H1 (cell line): Measurements from ENCODE around the gene TLL2.

Experiments
- CHD7 ChIP-seq: fragments of 300-600 bp; sonication (generic); IDR thresholded peaks from 2 replicates; pipeline ENCODE4 v1.7.1; 2012; ENCODE audit warnings: low read length, moderate library complexity, mild to moderate bottlenecking, inconsistent platforms; ENCODE audit not compliant: insufficient replicate concordance
- CTCF ChIP-seq, 3 experiments: IDR thresholded peaks; 1 replicate in 2 of 3; 2 replicates in 1 of 3; pipeline versions ENCODE4 v1.5.1 to v1.6.1; 2011; ENCODE audit warnings: low read length in 3 of 3, mild to moderate bottlenecking in 3 of 3, inconsistent platforms in 2 of 3, low read depth in 1 of 3, moderate library complexity in 1 of 3; ENCODE audit not compliant: insufficient read depth in 1 of 3; ENCODE audit errors: control extremely low read depth in 1 of 3
- EZH2 ChIP-seq: fragments of 200-600 bp; sonication (generic); IDR thresholded peaks from 2 replicates; pipeline ENCODE4 v1.7.1; 2012; ENCODE audit warnings: low read depth, mild to moderate bottlenecking, moderate library complexity, low read length, inconsistent platforms; ENCODE audit not compliant: severe bottlenecking
- JUN ChIP-seq: IDR thresholded peaks from 2 replicates; pipeline ENCODE4 v1.6.1; 2011; ENCODE audit warnings: low read depth, mild to moderate bottlenecking, improper control_type of control experiment, low read length
- JUND ChIP-seq: IDR thresholded peaks from 2 replicates; pipeline ENCODE4 v1.6.1; 2011; ENCODE audit warnings: mild to moderate bottlenecking, improper control_type of control experiment, low read length
- MAX ChIP-seq: IDR thresholded peaks from 2 replicates; pipeline ENCODE4 v1.6.1; 2012; ENCODE audit warnings: inconsistent platforms
- POLR2A ChIP-seq, 2 experiments: IDR thresholded peaks; 1 replicate in 1 of 2; 2 replicates in 1 of 2; pipeline ENCODE4 v1.6.1; 2011; ENCODE audit warnings: low read depth in 2 of 2, low read length in 2 of 2, mild to moderate bottlenecking in 2 of 2; ENCODE audit errors: control extremely low read depth in 1 of 2
- POLR2AphosphoS5 ChIP-seq: IDR thresholded peaks from 2 replicates; pipeline ENCODE4 v1.6.1; 2011; ENCODE audit warnings: low read depth, low read length
- RNF2 ChIP-seq: fragments of 200-900, 300-1000 bp; sonication (generic); IDR thresholded peaks from 2 replicates; pipeline ENCODE4 v1.7.1; 2016; ENCODE audit warnings: borderline replicate concordance, low read depth, mild to moderate bottlenecking, antibody characterized with exemption, low read length; ENCODE audit not compliant: poor library complexity, severe bottlenecking; ENCODE audit errors: missing control alignments
- TAF1 ChIP-seq: IDR thresholded peaks from 2 replicates; pipeline ENCODE4 v1.6.1; 2011; ENCODE audit warnings: mild to moderate bottlenecking, low read depth, low read length
- TBP ChIP-seq: IDR thresholded peaks from 2 replicates; pipeline ENCODE4 v1.6.1; 2011; ENCODE audit warnings: low read depth, low read length, improper control_type of control experiment

GRCh38 chr10:96387601-96388000, 126.1 kb downstream of the TLL2 start:
- TF ChIP-seq TAF1 (no peak), CTCF (IDR thresholded peaks at IDR 0.05; ENCODE audit: control extremely low read depth in 1 of 3, insufficient read depth in 1 of 3, low read depth in 1 of 3, low read length in 3 of 3) (no peak), POLR2A (IDR thresholded peaks at IDR 0.05; ENCODE audit: control extremely low read depth in 1 of 2, low read depth in 2 of 2, low read length in 2 of 2) (no peak), TBP (no peak), JUND (no peak), POLR2AphosphoS5 (no peak), JUN (no peak), MAX (no peak), EZH2 (no peak), RNF2 (no peak), CHD7 (no peak)
